DND-41 (cell line): ENCODE results near the gene NYAP2.

Source experiments
- ATAC-seq: fragments of 200-7000 bp; cut with Tn5 transposase; 3 replicates; pipeline ENCODE4 v1.9.1; 2021; ENCODE audit warnings: low read depth; ENCODE audit not compliant: insufficient read depth
- DNase-seq: peaks from one replicate; pipeline ENCODE4 v3.0.0-alpha.2; 2020
- H2AFZ ChIP-seq: 2 replicates; pipeline ENCODE4 v1.6.0; 2012; ENCODE audit warnings: low read depth, low read length
- H3K27ac ChIP-seq: 2 replicates; pipeline ENCODE4 v1.5.1; 2012; ENCODE audit warnings: low read length, inconsistent platforms
- H3K27me3 ChIP-seq: fragments of 200-600 bp; sonication (generic); 2 replicates; pipeline ENCODE4 v1.6.0; 2012; ENCODE audit warnings: low read length, mild to moderate bottlenecking, inconsistent platforms; ENCODE audit not compliant: insufficient read depth, poor library complexity
- H3K36me3 ChIP-seq: 2 replicates; pipeline ENCODE4 v1.5.1; 2012; ENCODE audit warnings: low read length, inconsistent platforms; ENCODE audit not compliant: insufficient read depth
- H3K4me1 ChIP-seq: 2 replicates; pipeline ENCODE4 v1.5.1; 2012; ENCODE audit warnings: mild to moderate bottlenecking, low read length; ENCODE audit not compliant: insufficient read depth
- H3K4me2 ChIP-seq: 2 replicates; pipeline ENCODE4 v1.6.0; 2012; ENCODE audit warnings: mild to moderate bottlenecking, moderate library complexity, low read length, inconsistent platforms; ENCODE audit not compliant: insufficient read depth
- H3K4me3 ChIP-seq, 2 experiments: fragments of 200-600 bp in 1 of 2; shearing (Covaris generic) in 1 of 2; 2 replicates each; pipeline ENCODE4 v1.5.1; 2012 to 2016; ENCODE audit warnings: inconsistent platforms in 2 of 2, low read length in 2 of 2, mild to moderate bottlenecking in 2 of 2, low read depth in 1 of 2, moderate library complexity in 1 of 2
- H3K79me2 ChIP-seq: 2 replicates; pipeline ENCODE4 v1.6.0; 2012; ENCODE audit warnings: low read length, inconsistent platforms; ENCODE audit not compliant: insufficient read depth
- H3K9ac ChIP-seq: 2 replicates; pipeline ENCODE4 v1.6.0; 2012; ENCODE audit warnings: low read depth, mild to moderate bottlenecking, inconsistent platforms, low read length, moderate library complexity
- H3K9me3 ChIP-seq: 2 replicates; pipeline ENCODE4 v1.5.1; 2012; ENCODE audit warnings: low read length, moderate library complexity, mild to moderate bottlenecking, inconsistent platforms; ENCODE audit not compliant: insufficient read depth, severe bottlenecking
- H4K20me1 ChIP-seq: 2 replicates; pipeline ENCODE4 v1.6.0; 2012; ENCODE audit warnings: low read length; ENCODE audit not compliant: insufficient read depth
- CTCF ChIP-seq: IDR thresholded peaks from 2 replicates; pipeline ENCODE4 v1.5.1; 2012; ENCODE audit warnings: borderline replicate concordance, low read length, moderate library complexity, mild to moderate bottlenecking; ENCODE audit not compliant: poor library complexity, severe bottlenecking; ENCODE audit errors: extremely low read depth
- EZH2 ChIP-seq: IDR thresholded peaks from 3 replicates; pipeline ENCODE4 v1.6.1; 2012; ENCODE audit warnings: borderline replicate concordance, low read depth, mild to moderate bottlenecking, moderate library complexity, low read length, inconsistent platforms; ENCODE audit not compliant: severe bottlenecking

NYAP2 gene

GRCh38 chr2:225462417-225462816, 62.9 kb downstream of the NYAP2 start:
- no peaks in the 10 kb centered on the region for H3K36me3 ChIP-seq
- H4K20me1 ChIP-seq = no peaks in the 10 kb centered on the region
- H3K4me1 ChIP-seq = peaks cover 10% of the 10 kb centered on the region
- H3K27me3 ChIP-seq = no peaks in the 10 kb centered on the region
- no peak overlapping the region for H3K27ac ChIP-seq
- H3K9ac ChIP-seq = no peak overlapping the region
- DNase-seq (no peak), ATAC-seq (no peak)
- TF ChIP-seq EZH2 = no peak
- no peak for TF ChIP-seq CTCF
- H2AFZ ChIP-seq = no peak overlapping the region
- H3K4me2 ChIP-seq = no peak overlapping the region
- no peaks in the 10 kb centered on the region for H3K9me3 ChIP-seq
- H3K4me3 ChIP-seq = no peak overlapping the region
- H3K79me2 ChIP-seq = no peaks in the 10 kb centered on the region

- H3K4me1 ChIP-seq = peaks cover 10% of the 10 kb centered on the region
- TF ChIP-seq EZH2 (no peak), CTCF (no peak)
- ATAC-seq (no peak), DNase-seq (no peak)
- no peak overlapping the region for H3K9ac ChIP-seq
- H3K36me3 ChIP-seq = no peaks in the 10 kb centered on the region
- H2AFZ ChIP-seq = no peak overlapping the region
- no peaks in the 10 kb centered on the region for H4K20me1 ChIP-seq
- H3K27ac ChIP-seq = no peak overlapping the region
- no peak overlapping the region for H3K4me2 ChIP-seq
- no peaks in the 10 kb centered on the region for H3K79me2 ChIP-seq
- no peak overlapping the region for H3K4me3 ChIP-seq
- H3K9me3 ChIP-seq = no peaks in the 10 kb centered on the region
- no peaks in the 10 kb centered on the region for H3K27me3 ChIP-seq
These were observed 63.4 kb downstream of the NYAP2 start for GRCh38 chr2:225462945-225463344.

- TF ChIP-seq EZH2 (no peak), CTCF (no peak)
- peaks cover 10% of the 10 kb centered on the region for H3K4me1 ChIP-seq
- no peak overlapping the region for H3K9ac ChIP-seq
- H3K9me3 ChIP-seq = no peaks in the 10 kb centered on the region
- H4K20me1 ChIP-seq = no peaks in the 10 kb centered on the region
- no peak overlapping the region for H3K27ac ChIP-seq
- H2AFZ ChIP-seq = 0 out of 2 replicates have a peak overlapping the region, but pooled peaks have one; percentile 40
- no peaks in the 10 kb centered on the region for H3K36me3 ChIP-seq
- H3K27me3 ChIP-seq = no peaks in the 10 kb centered on the region
- H3K4me3 ChIP-seq = no peak overlapping the region
- no peak for ATAC-seq
- no peaks in the 10 kb centered on the region for H3K79me2 ChIP-seq
- no peak for DNase-seq
- H3K4me2 ChIP-seq = no peak overlapping the region
These were observed 63.9 kb downstream of the NYAP2 start for GRCh38 chr2:225463449-225463848.
